Fibroblast of lung (primary cell): Measurements from ENCODE around the gene PHF2. TPM values are rescaled to one million over a fixed set of nuclear protein-coding genes. Genes with fewer than 3 reads are reported as not detected.

Source experiments
- DNase-seq, 2 donors: peaks; one replicate each; pipeline versions ENCODE4 v3.0.0 to v3.0.0-alpha.2; 2010; ENCODE audit warnings: low read depth in 2 of 2
- H2AFZ ChIP-seq: 2 replicates; pipeline ENCODE4 v1.5.1; 2012; ENCODE audit warnings: low read length, control low read depth, inconsistent platforms
- H3K27ac ChIP-seq: 2 replicates; pipeline ENCODE4 v1.5.1; 2011; ENCODE audit warnings: low read length, control low read depth; ENCODE audit not compliant: insufficient read depth
- H3K27me3 ChIP-seq: 2 replicates; pipeline ENCODE4 v1.5.1; 2011; ENCODE audit warnings: mild to moderate bottlenecking, low read length; ENCODE audit not compliant: control insufficient read depth, insufficient read depth
- H3K36me3 ChIP-seq: 2 replicates; pipeline ENCODE4 v1.5.1; 2011; ENCODE audit warnings: low read length; ENCODE audit not compliant: control insufficient read depth, insufficient read depth
- H3K4me1 ChIP-seq: 2 replicates; pipeline ENCODE4 v1.5.1; 2011; ENCODE audit warnings: low read length; ENCODE audit not compliant: control insufficient read depth, insufficient read depth; ENCODE audit errors: extremely low read depth
- H3K4me2 ChIP-seq: 2 replicates; pipeline ENCODE4 v1.5.1; 2011; ENCODE audit warnings: low read length, control low read depth; ENCODE audit not compliant: insufficient read depth; ENCODE audit errors: extremely low read depth
- H3K4me3 ChIP-seq, 4 experiments: fragments of 200-600 bp in 1 of 4; sonication (generic) in 1 of 4; replicated peaks in 1 of 4; 2 replicates each; pipeline ENCODE4 v1.5.1; 2011 to 2016; ENCODE audit warnings: low read length in 4 of 4, low read depth in 3 of 4, mild to moderate bottlenecking in 3 of 4, control low read depth in 2 of 4, inconsistent platforms in 1 of 4, mixed read lengths in 1 of 4; ENCODE audit not compliant: insufficient read depth in 1 of 4; ENCODE audit errors: control extremely low read depth in 1 of 4
- H3K79me2 ChIP-seq: 2 replicates; pipeline ENCODE4 v1.5.1; 2012; ENCODE audit warnings: mild to moderate bottlenecking, low read length, inconsistent platforms; ENCODE audit not compliant: control insufficient read depth, insufficient read depth
- H3K9ac ChIP-seq: 2 replicates; pipeline ENCODE4 v1.5.1; 2011; ENCODE audit warnings: mild to moderate bottlenecking, low read length, control low read depth; ENCODE audit not compliant: insufficient read depth
- H3K9me3 ChIP-seq: 2 replicates; pipeline ENCODE4 v1.5.1; 2012; ENCODE audit warnings: low read depth, low read length; ENCODE audit not compliant: control insufficient read depth, insufficient read depth
- H4K20me1 ChIP-seq: 2 replicates; pipeline ENCODE4 v1.5.1; 2011; ENCODE audit warnings: low read length; ENCODE audit not compliant: control insufficient read depth, insufficient read depth; ENCODE audit errors: extremely low read depth
- CTCF ChIP-seq, 2 donors: IDR thresholded peaks in 1 of 2; conservative IDR thresholded peaks in 1 of 2; 1 replicate in 1 of 2; 2 replicates in 1 of 2; pipeline ENCODE4 v1.5.1; 2011 to 2012; ENCODE audit warnings: low read length in 2 of 2, control low read depth in 1 of 2, inconsistent platforms in 1 of 2, low read depth in 1 of 2, mild to moderate bottlenecking in 1 of 2
- EZH2 ChIP-seq: IDR thresholded peaks from 2 replicates; pipeline ENCODE4 v1.5.1; 2012; ENCODE audit warnings: low read length, control low read depth, mild to moderate bottlenecking; ENCODE audit errors: missing control alignments
- polyA plus RNA-seq, 2 donors: library from polyadenylated mRNA; depleted of rRNA in 1 of 2; stranded (reverse) in 1 of 2; unstranded in 1 of 2; fragments of >200 nt; gene quantifications; 2 replicates each; pipeline ENCODE4 v1.2.1, GENCODE V29; 2011 to 2012; ENCODE audit warnings: missing spikeins in 1 of 2
- total RNA-seq: library from RNA; depleted of rRNA; stranded (reverse); fragments of >200 nt; gene quantifications from 2 replicates; pipeline ENCODE4 v1.2.1, GENCODE V29; 2014

PHF2 gene
- total and polyA plus RNA-seq, 2 donors (not counting 1 experiment from before 2014, with no cell fraction given): 9.2 to 13.4 TPM

GRCh38 chr9:93565089-93565488 lies 11.3 kb upstream of the PHF2 start:
- peaks cover 14% of the 10 kb centered on the region for H3K36me3 ChIP-seq
- no peak for TF ChIP-seq CTCF (conservative IDR thresholded peaks at IDR 0.05 in 1 of 2, IDR thresholded peaks at IDR 0.05 in 1 of 2; ENCODE audit: low read depth in 1 of 2, low read length in 2 of 2)
- TF ChIP-seq EZH2: no peak
- H3K79me2 ChIP-seq: no peaks in the 10 kb centered on the region
- no peaks in the 10 kb centered on the region for H3K9me3 ChIP-seq
- no peak overlapping the region for H2AFZ ChIP-seq
- H3K4me2 ChIP-seq: no peak overlapping the region
- no peaks in the 10 kb centered on the region for H3K4me1 ChIP-seq
- H3K27me3 ChIP-seq: no peaks in the 10 kb centered on the region
- H3K4me3 ChIP-seq: no peak overlapping the region
- no peak overlapping the region for H3K9ac ChIP-seq
- no peak overlapping the region for H3K27ac ChIP-seq
- no peak for DNase-seq
- H4K20me1 ChIP-seq: no peaks in the 10 kb centered on the region

- Histone ChIP-seq H3K9me3 (no peaks in the 10 kb centered on the region), H3K9ac (peak overlapping the region; percentile 89), H4K20me1 (no peaks in the 10 kb centered on the region), H3K4me1 (no peaks in the 10 kb centered on the region), H3K4me3 (peak overlapping the region; percentile 48 to 80 (median 60)), H3K27me3 (no peaks in the 10 kb centered on the region), H3K36me3 (peaks cover 14% of the 10 kb centered on the region), H3K27ac (peak overlapping the region; percentile 89), H3K4me2 (peak overlapping the region; percentile 79), H2AFZ (no peak overlapping the region), H3K79me2 (no peaks in the 10 kb centered on the region)
- TF ChIP-seq EZH2 (no peak), CTCF (conservative IDR thresholded peaks at IDR 0.05 in 1 of 2, IDR thresholded peaks at IDR 0.05 in 1 of 2; ENCODE audit: low read depth in 1 of 2, low read length in 2 of 2) (peak; percentile 85 to 91)
- peak; percentile 92 to 96 for DNase-seq
Observed at GRCh38 chr9:93566408-93567270, 9.7 kb upstream of the PHF2 start.

- peak overlapping the region; percentile 89 for H3K9ac ChIP-seq
- TF ChIP-seq CTCF (conservative IDR thresholded peaks at IDR 0.05 in 1 of 2, IDR thresholded peaks at IDR 0.05 in 1 of 2; ENCODE audit: low read depth in 1 of 2, low read length in 2 of 2) (no peak), EZH2 (no peak)
- H3K79me2 ChIP-seq: no peaks in the 10 kb centered on the region
- peak overlapping the region; percentile 48 to 80 (median 60) for H3K4me3 ChIP-seq
- no peaks in the 10 kb centered on the region for H3K27me3 ChIP-seq
- H3K27ac ChIP-seq: peak overlapping the region; percentile 89
- H3K4me2 ChIP-seq: peak overlapping the region; percentile 79
- no peaks in the 10 kb centered on the region for H4K20me1 ChIP-seq
- H3K36me3 ChIP-seq: peaks cover 9% of the 10 kb centered on the region
- no peaks in the 10 kb centered on the region for H3K4me1 ChIP-seq
- H3K9me3 ChIP-seq: no peaks in the 10 kb centered on the region
- H2AFZ ChIP-seq: no peak overlapping the region
- peak in 1 of 2 donors; percentile 14 for DNase-seq
Observed at GRCh38 chr9:93567271-93567959, 9.0 kb upstream of the PHF2 start.
